NOMO-1 treated with dmso at 0.1 percent for 144 hours (cell line): ENCODE data around the gene TSGA10IP.

ENCODE experiments used
- DNase-seq: peaks from one replicate; lab custom pipeline; 2025; ENCODE audit not compliant: unreplicated experiment; lab: John Stamatoyannopoulos, UW

Gene TSGA10IP

DNA sequence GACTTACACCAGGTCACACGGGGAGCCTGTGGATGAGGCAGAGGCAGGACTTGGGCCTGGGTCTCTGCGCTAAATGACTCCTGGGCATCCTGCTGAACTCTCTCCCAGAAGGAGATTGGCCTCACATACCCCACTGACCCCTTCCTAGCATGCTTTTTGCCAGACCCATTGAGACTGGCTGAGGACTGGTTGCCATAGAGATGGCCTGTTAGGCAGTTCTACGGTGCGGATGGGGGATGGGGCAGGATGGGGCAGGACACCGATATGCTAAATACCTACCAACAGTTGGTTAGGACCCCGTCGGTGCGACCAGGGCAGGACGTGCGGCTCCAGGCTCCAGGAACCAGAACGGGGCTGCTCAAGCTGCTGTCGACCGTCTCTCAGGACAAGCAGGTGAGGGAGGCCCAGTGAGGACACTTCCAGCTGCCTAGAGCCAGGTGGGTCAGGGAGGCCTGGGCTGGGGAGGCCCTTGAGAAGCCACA, at the start of gene TSGA10IP:
TSS of gene TSGA10IP (plus strand) at position 51 of the 482 bp plus-strand sequence. CDS start at position 247, 196 bp downstream.
- DNase-seq: no peak

DNA sequence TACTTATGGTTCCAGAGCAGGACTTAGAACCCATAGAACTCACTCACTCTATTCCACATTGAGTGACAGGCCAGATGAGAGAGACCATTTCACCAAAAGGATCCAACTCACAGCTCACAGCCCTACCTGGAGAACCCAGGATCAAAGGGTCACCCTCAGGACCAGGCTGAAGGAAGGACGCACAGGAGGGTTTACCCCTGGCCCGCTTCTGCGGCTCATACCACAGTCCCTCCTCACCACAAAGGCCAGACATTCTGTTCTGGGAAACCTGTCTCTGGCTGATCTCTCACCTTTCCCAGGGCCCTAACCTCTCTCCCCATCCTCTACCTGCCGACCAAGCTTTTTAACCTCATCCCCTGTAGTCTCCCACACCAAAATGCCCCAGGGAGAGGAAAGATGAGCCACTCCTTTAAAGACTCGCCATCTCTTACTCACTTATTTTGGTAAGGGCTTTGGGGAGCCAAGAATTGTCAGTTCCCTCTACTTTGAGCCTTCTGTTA, 49.7 kb upstream of the TSGA10IP start:
- DNase-seq: no peak

DNA sequence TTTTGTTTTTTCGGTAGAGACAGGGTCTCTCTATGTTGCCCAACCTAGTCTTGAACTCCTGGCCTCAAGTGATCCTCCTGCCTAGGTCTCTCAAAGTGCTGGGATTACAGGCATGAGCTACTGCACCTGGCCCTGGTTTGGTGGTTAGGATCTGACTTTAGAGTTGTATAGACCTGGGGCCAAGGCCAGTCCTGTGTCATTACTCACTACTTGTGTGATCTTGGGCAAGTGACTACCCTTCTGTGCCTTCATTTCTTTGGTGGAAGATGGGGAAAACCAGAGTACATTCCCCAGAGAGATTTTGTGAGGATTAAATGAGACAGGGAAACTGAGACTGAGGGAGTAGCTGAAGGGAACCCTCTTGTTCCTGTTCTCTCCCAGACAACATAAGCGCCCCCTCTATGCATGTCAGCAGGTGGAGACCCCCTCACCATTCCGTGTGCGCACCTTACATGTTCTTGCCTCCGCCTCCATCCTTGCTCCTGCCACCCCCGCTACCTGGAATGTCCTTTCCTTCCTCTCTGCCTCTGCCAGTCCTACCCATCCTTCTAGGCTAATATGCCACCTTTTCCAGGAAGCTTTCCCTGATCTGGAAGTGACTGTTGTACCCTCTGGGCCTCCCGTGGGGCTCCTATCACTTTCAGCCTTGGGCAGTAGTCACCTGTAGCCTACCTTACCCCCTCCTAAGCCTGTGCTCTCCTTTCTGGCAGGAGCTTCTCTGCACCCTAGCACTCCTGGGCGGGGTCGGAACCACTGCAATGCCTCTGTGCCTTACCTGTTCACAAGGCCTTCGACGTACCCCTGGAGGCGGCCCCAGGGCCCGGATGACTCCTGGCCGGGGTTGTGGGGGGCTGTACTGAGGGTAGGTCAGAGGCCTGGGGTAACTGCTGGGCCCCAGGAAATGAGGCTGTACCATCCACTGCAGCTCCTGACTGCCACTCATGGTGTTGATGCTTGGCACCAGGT, 49.0 kb upstream of the TSGA10IP start:
- DNase-seq: no peak

DNA sequence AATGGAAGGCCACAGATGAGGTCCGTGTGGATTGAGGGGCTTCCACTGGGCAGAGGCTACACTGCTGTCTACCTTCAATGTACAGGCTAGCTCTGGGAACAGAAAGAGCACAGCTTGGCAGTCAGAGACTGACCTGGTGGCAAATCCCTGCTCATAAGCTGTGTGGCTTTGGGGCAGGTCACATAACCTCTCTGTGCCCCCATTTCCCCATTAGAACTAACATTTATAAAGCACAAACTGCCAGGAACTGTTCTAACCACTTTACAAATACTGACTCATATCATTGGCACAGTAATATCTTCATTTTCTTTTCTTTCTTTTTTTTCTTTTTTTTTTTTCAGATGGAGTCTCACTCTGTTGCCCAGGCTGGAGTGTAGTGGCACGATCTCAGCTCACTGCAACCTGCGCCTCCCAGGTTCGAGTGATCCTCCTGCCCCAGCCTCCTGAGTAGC, 48.2 kb upstream of the TSGA10IP start:
- no peak for DNase-seq

DNA sequence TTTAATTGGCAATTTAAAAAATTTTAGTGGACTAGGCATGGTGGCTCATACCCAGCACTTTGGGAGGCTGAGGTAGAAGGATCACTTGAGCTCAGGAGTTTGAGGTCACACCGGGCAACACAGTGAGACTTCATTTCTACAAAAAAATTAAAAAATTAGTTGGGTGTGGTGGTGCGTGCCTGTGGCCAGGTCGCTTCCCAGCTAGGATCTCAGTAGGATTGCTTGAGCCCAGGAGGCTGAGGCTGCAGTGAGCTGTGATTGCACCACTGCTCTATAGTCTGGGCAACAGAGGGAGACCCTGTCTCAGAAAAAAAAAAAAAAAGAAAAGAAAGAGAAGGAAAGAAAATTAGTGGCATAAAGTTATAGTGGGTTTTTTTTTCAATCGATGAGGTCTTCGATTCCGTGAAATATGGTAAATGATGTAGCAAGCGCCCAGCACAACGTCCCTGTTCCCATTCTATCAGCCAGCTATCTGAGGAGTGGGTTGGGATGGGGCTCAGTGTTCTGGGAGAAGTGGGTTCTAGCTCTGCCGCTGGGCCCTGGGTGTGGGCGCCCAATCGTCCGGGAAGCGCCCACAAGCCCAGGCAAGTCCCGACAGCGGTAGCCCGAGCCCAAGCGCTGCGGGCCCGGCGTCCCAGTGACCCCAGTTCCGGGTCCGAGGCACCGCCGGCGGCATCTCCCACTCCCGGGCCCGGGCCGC, 46.5 kb upstream of the TSGA10IP start:
- no peak for DNase-seq

DNA sequence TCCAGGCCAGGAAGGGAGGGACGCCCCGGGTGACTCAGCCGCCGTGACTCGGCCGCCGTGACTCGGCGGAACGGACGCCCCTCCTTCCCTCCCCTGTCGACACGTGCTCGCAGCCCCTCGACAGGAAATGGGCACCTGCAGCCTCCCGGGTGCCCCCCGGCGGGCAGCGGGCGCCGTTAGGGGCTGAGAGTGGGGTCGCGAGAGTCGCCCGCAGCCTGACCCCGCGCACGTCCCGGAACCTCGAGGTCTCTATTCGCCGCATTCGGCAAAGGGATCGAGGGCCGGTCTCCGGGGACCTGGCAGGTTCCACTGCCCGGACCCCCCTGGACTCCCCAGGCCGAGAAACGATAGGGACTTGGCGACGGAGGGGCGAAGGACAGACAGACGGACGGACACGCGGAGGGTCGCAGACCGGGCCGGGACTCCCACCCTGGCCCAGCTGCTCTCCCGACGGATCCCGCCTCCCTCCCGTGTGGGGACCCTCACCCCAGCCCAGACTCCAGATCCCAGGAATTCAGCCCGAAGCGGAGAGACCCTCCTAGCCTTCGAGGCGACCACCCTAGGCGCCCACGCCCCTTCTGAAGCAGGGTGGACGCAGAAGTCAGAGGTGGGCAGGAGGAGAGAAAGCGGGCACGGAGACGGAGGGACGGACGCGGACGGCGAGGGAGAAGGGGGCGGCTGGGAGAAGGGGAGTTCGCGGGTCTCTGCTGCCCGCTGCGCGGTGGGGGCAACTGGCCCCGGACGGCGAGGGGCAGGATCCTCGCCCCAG, 45.7 kb upstream of the TSGA10IP start:
- DNase-seq: peak; percentile 5

DNA sequence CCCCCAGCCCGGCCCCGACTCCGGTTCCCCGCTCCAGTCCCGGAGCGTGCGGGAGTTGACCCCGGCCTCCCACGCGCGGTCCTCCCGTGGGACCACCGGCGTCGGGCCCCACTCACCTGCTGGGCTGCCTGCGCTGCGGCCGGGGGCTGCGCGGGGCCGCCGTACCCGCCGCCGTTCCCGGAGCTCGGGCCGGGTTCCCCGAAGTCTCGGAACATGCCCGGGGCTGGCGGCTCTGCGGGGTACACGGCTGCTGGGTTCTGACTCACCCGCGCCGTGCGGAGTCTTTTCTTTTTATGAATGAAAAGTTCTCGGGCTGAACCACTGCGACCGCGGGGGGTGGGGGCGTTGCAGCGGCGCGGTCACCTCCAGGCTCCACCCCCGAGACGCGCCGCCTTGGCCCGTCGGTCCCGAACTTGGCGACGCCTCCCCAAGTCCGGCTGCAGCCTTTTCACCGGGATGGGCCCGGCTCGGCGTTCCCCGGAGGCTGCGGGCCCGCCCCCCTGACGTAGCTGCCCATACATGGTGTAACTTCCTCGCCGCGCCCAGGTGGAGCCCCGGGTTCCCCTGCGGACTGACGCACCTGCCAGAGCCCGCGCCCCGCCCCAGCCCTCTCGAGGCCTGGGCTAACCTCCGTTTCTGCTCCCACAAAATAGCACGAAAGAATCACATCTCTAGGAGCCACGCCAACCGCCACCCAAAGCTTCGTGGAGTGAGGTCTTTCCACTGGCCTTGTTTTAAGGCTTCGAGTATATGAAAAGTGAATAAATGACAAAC, 45.0 kb upstream of the TSGA10IP start, which contains the start of gene FOSL1:
TSS of gene FOSL1 (minus strand) at position 264 of the 774 bp plus-strand sequence. CDS start at position 215, 49 bp downstream.
- peak; percentile 84 for DNase-seq

DNA sequence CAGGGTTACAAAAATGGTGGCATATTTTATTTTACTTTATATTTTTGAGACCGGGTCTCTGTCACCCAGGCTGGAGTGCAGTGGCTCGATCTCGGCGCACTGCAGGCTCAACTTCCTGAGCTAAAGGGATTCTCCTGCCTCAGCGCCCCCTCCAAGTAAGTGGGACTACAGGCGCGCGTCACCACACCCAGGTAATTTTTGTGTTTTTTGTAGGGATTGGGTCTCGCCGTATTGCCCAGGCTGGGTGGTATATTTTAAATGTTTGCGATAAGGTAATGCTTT, 44.4 kb upstream of the TSGA10IP start:
- DNase-seq: no peak

DNA sequence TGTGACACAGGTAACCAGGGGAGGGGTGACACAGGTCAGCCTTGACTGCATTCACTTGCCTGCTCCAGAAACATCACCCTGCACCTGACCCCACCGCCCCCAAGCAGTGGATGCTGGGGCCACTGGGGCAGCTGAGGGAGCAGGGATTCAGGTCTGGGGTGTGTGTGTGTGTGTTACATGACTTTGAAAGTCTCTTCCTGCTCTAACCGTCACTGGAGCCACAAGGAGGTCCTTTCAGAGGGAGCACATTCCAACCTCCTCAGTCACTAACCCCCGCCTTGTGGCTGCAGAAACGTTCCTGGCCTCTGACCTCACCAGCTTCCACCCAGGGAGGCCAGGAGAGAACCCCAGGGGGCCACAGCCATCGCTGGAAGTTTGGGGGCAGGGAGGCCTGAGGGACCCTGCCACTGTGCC, 42.2 kb upstream of the TSGA10IP start:
- no peak for DNase-seq

DNA sequence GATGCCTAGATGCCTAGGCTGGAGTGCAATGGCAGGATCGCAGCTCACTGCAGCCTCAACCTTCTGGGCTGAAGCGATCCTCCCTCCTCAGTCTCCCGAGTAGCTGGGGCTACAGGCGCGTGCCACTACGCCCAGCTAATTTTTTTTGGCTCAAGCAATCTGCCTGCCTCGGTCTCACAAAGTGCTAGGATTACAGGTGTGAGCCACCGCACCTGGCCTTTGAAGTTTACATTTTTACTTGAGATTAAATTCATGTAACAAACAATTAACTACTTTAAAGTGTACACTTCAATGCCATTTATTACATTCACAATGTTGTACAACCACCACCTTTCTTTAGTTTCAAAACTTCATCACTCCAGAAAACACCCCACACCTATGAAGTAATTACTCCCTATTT, 41.6 kb upstream of the TSGA10IP start:
- no peak for DNase-seq

DNA sequence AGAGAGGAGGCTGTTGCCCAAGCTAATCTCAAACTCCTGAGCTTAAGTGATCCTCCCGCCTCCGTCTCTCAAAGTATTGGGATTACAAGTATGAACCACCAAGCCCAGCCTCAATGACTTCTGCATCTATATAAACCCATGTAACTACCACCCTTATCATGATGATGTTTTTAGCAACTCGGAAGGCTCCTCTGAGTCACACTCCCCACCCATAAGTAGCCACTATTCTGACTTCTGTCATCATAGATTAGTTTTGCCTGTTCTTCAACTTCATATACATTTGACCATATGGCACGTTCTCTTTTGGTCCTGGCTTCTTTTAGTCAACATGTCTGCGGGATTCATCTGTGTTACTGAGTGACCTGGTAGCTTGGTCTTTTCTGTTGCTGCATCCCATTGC, 38.7 kb upstream of the TSGA10IP start:
- no peak for DNase-seq

DNA sequence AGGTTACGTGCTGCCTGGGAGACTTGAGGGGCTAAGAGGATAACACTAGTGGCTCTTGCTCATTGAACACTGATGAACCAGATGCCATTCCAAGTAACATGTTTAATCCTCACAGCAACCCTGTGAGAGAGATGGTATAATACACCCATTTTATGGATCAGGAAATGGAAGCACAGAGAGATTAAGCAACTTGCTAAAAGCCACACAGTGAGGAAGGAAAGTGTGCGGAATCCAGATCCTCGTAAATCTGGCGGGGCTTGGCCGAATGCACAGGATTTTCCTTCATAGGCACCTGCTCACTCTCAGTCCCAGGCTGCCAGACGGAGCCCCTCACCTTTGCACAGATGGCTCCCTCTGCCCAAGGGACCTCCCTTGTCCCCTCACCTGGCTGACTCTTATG, 37.4 kb upstream of the TSGA10IP start:
- no peak for DNase-seq

DNA sequence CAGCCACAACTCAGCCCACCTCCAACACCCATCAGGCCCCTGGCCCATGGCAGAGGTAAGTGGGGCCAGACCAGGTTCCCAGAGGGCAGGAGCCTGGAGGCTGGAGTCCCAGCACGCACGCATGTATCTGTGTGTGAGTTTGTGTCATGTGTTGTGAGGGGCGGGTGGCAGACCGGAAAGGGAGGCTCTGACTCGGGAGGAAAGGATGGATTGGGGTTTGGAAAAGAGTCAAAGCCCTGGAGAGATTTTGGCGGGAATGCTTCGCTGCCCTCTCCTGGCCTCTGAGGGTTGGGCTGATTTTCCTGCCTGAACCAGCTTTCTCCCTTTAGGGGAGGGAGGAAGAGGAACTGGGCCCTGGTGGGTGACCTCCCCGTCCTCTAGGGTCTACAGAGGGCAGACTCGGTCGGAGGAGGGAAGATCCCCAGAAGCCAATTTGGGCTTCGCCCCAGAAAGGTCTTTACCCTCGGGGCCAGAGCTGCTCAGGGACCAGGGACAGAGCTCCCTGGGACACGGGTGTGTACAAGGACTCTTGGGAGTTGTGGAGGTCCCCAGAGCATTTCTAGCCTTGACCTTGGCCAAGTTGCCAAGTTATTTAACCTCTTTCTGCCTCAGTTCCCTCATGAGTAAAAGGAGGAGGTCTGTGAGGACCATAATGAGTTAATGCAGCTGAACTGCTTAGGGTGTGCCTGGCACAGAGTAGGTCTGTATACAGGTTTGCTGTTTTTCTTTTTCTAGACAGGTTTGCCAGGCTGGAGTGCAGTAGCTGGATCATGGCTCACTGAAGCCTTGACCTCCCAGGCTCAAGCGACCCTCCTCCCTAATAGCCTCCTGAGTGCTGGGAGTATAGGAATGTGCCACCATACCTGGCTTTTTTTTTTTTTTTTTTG, 33.4 kb upstream of the TSGA10IP start:
- DNase-seq: no peak

DNA sequence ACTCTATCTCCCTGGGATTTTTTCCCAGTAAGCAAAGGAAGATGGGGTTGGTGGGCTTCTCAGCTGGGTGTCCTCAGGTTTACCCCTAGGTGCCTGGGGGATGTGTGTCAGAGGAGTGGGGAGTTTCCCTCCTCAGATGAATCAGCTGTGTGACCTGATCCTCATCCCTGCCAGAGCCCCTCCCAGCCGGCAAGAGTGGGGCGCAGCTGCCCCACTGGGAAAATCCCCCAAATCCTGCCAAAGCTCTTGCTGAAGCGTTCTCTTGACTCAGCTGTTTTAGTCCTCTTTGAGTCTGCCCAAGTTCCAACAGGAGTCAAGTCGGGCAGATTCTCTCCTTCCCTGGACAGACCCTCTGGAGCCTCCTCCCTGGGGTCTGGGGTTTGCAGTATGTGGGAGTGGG, 32.4 kb upstream of the TSGA10IP start:
- DNase-seq: no peak

DNA sequence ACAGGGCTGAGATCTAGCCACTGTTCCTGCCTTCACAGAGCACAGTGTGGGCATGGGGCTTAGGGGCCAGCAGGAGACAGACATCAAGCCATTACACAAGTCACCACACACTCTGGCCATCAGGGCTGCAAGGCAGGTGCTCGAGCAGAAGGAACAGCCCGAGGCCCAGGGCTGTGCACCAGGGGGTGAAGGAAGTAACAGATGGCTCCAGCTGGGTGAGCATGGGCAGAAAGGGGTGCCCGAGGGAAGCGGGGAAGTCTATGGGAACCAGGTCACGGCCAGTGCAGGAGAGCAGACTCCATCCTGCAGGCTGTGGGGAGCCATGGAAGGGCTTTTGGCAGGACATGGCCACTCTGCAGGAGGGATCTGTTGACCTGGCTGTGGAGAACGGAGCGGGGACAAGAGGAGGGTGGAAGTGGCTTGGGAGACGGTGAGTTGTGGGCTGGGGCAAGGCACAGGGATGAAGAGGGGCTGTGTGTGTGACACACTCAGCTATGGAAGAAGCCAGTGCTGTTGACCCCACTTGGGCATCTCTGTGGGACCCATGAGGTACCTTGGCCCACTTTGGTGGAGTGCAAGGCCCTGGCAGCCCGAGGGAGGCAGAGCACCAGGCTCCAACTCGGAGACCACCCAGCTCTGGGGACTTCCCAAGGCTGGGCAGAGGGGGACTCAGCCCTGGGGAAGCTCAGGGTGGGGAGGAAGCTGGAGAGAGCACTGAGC, 30.0 kb upstream of the TSGA10IP start:
- DNase-seq: no peak

DNA sequence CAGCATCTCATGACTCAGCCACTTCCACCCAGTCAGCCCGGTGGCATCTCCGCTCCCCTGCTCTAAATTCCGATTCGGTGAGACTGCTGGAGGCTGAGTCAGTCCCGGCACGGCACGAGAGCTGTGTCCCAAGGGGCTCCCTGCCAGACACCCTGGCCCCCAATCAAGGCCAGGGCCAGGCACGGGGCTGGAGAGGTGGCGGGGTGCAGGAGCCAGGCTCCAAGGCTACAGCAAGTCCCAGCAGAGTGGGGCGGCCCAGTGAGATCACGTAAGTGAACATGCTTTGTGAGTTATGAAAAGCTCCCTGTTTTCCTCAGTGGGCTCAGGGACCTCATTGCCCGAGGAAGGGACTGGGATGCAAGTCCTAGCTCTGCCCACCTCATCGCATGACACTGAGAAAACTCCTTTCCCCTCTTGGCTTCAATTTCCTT, 29.4 kb upstream of the TSGA10IP start:
- DNase-seq: no peak

DNA sequence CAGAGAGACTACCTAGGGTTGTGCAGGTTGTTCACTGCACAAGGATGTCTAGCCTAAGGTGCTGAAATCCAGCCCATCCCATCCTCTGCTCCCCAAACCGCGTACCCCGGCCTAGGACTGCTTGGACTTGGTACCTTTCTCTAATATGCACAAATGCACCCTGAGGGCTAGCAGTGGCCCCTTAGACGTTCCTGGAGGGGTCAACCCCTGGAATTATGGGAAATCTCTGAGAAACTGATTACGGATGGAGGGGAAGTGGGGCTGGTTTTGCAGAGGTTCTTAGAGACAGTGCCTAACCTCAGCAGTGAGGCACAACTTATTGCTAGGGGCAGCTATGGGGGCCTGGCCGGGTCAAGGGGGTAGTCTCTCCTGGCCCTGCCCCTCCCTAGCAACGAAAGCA, 28.9 kb upstream of the TSGA10IP start:
- DNase-seq: no peak

DNA sequence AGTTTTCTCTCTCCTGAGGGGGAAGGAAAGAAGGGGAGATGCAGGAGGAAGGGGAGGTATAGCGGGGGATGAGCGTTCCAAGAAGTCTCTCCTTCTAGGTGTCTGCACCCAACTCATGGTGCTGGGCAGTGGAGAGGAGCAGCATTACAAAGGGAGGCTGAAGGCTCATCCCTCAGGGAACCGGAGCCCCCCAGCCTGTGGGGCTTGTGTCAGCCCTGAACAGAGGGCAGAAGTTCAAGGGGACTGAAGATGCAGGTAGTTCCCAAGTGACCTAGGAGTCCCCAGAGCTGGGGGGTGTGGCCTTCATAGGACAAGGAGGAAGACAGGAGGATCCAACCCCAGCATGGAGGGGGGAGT, 28.2 kb upstream of the TSGA10IP start:
- no peak for DNase-seq
